CD1c-positive myeloid dendritic cell (primary cell): ENCODE measurements around the gene MTFMT.
A peak's percentile ranks its signal among the peaks of the same experiment; 100 is the strongest.
"Not testable (repeated sequence)": the region's sequence is repeated elsewhere in the genome, so short reads cannot be mapped to it uniquely, and the experiment has no call there.

Source experiments
- DNase-seq: peaks from one replicate; pipeline ENCODE4 v3.0.0-alpha.2; 2016; ENCODE audit errors: extremely low spot score

The MTFMT gene

DNA sequence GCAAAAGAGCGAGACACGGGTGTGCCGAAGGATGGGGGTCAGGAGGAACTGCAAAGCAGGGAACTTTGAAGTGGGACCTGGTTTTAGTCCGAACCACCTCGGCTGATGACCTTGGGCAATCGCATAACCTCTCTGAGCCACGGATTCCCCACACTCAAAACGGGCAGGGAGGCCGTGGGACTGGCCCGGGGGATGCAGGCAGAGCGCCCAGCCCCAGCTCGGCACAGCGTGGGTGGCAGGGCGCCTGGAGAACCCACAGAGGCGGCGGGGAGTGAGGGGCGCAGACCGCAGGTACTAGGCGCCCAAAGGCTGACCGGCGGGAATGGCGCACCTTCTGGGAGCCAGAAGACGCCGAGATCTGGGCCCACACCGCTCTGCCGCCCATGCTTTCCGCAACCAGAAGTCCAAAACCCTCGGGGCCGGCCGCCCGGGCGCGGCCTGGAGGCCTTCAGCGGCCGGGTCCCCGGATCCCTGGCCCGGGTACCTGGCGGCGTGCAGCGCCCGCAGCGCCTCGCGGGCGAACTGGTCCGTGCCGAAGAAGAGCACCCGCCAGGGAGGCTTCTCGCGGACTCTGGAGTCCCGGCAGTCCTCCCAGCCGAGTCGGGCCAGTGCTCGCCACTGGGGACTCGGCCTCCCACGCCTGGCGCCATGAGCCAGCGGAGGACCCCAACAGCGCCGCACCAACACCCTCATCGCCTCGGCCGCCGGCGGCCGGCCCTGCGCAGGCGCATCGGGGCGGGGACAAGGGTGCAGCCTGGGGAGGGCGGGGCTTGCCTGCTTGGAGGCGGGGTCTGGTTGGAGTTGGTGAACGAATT, at the start of gene MTFMT:
Gene MTFMT (minus strand): TSS at position 719 of the 815 bp plus-strand sequence. CDS start 26 bp downstream, at position 693.
- DNase-seq = peak; percentile 92

DNA sequence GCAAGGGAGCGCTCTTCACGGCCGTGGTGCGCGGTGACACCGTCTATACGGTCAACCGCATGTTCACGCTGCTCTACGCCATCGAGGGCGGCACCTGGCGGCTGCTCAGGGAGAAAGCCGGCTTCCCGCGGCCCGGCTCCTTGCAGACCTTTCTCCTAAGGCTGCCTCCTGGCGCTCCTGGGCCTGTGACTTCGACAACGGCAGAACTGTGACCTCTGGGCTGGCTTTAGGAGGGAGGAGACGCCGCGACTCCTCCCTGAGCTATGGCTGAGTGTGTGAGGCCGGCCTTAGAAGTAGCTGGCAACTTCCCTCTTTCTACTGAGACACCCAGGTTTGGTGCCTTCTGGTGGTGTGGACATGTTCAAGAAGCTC, 48.5 kb upstream of the MTFMT start:
- peak; percentile 53 for DNase-seq

DNA sequence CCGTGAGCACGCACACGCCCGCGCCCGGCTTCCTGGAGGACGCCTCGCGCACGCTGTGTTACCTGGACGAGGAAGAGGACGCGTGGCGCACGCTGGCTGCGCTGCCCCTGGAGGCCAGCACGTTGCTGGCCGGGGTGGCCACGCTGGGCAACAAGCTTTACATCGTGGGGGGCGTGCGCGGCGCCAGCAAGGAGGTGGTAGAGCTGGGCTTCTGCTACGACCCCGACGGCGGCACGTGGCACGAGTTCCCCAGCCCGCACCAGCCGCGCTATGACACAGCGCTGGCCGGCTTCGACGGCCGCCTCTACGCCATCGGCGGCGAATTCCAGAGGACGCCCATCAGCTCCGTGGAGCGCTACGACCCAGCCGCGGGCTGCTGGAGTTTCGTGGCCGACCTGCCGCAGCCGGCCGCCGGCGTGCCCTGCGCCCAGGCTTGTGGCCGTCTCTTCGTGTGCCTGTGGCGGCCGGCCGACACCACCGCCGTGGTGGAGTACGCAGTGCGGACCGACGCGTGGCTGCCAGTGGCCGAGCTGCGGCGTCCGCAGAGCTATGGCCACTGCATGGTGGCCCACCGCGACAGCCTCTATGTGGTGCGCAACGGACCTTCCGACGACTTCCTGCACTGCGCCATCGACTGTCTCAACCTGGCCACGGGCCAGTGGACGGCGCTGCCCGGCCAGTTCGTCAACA, 48.0 kb upstream of the MTFMT start:
- no peak for DNase-seq

DNA sequence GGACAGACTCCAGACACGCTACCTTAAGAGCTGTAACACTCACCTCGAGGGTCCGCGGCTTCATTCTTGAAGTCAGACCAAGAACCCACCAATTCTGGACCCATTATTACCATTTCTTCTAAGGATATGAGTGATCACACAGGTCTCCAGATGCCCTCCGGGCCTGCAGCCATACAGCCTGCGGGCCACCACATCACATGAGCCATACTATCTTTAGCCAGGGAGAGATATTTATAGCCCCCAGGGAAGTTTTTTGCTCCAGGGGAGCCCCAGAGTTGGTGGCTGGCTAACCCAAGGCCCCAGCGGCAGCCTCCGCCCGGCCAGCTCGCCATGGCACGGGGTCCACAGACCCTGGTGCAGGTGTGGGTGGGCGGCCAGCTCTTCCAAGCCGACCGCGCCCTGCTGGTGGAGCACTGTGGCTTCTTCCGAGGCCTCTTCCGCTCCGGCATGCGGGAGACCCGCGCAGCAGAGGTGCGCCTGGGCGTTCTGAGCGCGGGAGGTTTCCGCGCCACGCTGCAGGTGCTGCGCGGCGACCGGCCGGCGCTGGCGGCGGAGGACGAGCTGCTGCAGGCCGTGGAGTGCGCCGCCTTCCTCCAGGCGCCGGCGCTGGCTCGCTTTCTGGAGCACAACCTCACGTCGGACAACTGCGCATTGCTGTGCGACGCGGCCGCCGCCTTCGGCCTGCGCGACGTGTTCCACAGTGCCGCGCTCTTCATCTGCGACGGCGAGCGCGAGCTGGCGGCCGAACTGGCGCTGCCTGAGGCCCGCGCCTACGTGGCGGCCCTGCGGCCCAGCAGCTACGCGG, 47.2 kb upstream of the MTFMT start, which contains the start of gene KBTBD13:
Gene KBTBD13 (plus strand): TSS at position 261 of the 805 bp plus-strand sequence. CDS start 70 bp downstream, at position 331.
- DNase-seq = no peak

DNA sequence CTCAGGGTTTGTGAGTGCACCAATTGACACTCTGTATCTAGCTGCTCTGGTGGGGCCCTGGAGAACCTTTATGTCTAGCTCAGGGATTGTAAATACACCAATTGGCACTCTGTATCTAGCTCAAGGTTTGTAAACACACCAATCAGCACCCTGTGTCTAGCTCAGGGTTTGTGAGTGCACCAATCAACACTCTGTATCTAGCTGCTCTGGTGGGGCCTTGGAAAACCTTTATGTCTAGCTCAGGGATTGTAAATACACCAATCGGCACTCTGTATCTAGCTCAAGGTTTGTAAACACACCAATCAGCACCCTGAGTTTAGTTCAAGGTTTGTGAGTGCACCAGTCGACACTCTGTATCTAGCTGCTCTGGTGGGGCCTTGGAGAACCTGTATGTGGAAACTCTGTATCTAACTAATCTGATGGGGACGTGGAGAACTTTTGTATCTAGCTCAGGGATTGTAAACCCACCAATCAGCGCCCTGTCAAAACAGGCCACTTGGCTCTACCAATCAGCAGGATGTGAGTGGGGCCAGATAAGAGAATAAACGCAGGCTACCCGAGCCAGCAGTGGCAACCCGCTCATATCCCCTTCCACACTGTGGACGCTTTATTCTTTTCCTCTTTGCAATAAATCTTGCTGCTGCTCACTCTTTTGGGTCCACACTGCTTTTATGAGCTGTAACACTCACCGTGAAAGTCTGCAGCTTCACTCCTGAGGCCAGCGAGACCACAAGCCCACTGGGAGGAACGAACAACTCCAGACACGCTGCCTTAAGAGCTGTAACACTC, 46.4 kb upstream of the MTFMT start:
- DNase-seq = not testable (repeated sequence)

DNA sequence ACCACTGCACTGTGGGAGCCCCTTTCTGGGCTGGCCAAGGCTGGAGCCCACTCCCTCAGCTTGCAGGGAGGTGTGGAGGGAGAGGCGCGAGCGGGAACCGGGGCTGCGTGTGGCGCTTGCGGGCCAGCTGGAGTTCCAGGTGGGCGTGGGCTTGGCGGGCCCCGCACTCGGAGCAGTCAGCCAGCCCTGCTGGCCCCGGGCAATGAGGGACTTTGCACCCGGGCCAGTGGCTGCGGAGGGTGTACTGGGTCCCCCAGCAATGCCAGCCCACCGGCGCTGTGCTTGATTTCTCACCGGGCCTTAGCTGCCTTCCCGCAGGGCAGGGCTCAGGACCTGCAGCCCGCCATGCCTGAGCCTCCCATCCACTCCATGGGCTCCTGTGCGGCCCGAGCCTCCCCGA, 45.5 kb upstream of the MTFMT start:
- DNase-seq = not testable (repeated sequence)

DNA sequence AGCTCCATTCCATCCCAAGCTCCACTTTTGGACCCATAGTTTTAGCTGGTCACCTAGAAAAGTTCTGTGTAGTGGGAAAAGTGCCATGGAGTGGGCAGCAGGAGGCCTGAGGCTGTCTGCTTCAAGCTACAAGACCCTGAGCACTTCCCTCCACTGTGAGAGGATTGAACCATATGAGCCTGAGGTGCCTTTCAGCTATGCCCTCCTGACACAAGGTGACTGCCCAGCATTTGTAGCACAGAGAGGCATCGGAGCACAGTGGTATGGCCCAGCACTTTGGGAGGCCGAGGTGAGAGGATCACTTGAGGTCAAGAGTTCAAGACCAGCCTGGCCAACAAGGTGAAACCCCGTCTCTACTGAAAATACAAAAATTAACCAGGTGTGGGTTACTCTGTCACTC, 43.2 kb upstream of the MTFMT start:
- no peak for DNase-seq

DNA sequence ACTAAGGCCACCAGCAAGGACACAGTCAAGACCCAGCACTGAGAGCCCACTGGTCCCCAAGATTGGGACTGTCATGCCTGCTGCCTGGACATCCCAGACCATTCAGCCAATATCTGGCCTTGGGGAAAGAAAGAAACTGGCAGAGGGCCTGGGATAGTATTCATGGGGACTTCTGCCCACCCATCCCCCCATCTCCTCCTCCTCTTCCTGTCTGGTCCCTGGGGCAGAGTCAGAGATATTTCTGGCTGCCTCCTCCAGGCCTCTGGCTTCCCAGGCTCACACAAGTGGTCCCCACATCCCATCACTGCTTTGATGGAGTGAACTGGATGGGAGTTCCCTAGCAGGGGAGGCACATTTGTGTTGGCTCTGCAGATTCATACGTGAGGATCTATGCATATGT, 42.6 kb upstream of the MTFMT start:
- DNase-seq = no peak

DNA sequence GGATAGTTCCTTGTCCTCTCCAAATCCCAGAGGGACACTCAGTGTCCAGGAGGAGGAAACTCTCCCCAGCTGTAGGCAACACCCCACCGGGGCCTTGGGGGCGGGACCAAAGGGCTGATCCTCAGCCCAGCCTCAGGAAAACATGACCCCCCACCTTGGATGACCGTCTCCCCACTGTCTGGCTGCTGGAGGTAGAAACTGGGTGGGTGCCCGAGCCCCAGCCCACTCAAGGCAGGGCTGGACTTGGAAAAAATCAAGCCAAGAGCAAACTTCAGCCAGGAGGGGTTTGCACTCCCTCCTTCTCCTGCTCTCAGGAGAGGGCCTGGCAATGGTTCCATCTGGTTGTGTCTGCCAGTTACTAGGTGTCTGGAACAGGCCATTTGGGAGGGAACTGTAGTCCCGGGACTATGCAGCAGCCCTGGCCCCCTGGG, 42.0 kb upstream of the MTFMT start:
- DNase-seq = no peak

DNA sequence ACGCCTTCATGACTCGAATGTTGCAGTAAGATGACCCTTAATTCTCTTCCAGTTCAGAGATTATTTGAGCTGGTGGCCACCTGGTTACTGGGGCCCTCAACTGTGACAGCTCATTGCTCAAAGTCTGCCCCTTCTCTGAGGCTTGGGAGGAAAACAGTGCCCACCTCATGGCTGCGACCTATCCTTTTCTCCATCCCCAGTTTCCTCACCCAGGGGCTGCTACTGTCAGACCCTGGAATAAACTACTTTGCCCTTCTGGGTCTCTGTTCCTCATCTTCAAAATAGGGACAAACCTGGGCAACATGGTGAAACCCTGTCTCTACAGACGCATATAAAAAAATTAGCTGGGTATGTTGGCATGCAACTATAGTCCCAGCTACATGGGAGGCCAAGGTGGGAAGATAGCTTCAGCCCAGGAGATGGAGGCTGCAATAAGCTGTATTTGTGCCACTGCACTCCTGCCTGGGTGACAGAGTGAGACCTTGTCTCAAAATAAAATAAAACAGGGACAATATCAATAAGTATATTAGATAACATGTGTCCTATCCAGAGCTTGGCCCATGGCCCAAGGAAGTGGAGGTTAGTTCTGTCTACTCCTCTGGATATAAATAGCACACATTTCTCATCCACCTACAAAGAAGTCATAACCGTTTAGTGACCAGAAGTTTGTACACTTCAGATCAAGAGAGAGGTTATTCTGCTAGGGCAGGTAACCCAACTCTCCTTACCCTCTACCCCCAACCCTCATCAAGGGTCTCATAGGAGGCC, 40.5 kb upstream of the MTFMT start:
- DNase-seq = no peak

DNA sequence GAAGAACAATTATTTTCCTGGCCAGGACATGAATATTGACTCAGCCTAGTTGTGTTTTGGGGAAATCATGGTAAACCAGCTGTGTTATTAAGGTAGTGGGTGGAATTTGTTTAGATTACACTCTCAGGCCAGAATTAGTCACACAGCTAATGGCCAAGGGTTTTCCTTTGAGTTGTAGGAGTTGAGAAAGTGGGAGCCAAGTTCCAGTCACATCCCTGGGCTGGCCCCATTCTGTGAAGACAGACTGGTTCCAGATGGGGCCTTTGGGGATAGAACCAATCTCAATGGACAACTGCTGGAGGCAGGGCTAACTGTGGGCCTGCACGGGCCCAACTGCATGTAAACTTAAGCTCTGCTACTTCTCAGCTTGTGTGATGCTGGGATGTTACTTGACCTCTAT, 39.7 kb upstream of the MTFMT start:
- DNase-seq = no peak

DNA sequence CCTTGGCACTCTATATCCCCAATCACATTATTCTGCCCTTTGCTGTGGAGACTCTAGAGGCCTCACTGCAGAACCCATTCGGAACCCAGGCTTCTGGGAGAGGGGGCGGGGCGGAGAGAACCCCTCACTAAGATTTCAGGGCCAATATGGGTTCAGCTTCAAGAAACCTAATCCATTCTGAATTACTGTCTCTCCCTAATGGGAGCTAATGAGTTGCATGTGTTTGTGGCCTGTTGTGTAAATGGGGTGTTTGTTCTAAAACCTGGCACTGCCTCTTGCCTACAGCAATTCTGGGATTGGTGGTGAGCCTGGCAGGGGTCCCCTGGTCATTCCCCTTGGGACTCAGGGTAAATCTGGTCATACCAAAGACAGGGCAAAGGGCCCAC, 39.0 kb upstream of the MTFMT start:
- DNase-seq = no peak

DNA sequence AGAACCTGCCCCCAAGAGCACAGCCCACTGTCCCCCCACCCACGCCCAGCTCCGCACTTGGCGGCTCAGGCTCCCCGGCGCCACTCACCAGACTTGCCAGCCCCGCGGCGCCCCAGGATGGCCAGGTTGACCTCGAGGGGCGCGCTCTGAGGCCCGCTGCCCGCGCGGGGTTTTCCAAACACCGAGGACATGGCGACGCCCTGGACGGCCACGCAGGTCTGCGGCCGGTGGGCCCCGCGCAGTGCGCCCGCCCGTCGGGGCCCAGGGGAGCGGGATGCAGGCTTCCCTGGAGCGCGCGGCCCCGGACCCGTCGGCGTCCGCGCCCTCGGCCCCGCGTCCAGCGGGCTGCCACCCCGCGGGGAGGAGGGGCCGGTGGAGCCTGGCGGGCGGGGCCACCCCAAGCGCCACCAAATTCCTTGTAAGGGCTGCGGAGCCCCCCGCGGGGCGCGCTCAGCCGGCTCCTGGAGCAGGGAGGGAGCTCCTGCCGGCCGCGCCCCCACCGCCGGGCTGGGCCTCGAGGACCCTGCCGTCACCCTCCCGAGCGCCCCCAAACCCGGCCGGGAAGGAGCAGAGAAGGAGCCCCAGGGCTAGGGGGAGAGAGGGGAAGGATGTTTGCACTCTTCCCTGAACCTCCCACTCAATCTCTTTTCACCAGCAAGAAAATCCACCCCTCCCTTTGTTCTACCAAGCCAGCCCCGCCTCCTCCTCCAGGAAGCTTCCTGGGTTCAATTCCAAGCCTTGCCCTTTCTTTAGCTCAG, 38.4 kb upstream of the MTFMT start, which contains the start of gene RASL12:
Gene RASL12 (minus strand): TSS at position 347 of the 758 bp plus-strand sequence. CDS start 156 bp downstream, at position 191.
- no peak for DNase-seq

DNA sequence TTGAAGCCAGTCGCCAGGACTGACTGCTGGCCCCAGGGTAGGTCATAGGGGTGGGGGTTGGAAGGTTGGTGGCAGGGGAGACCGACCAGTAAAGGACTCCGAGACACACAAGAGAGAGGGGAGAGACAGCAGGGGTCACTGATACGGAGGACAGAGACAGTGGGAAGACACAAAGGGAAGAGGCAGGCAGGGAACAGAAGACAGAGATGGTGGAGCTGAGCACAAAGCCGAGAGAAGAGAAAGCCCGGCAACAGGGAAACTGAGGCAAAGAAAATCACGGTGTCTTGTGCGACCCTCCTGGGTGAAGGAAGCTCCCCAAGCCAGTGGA, 37.8 kb upstream of the MTFMT start:
- no peak for DNase-seq

DNA sequence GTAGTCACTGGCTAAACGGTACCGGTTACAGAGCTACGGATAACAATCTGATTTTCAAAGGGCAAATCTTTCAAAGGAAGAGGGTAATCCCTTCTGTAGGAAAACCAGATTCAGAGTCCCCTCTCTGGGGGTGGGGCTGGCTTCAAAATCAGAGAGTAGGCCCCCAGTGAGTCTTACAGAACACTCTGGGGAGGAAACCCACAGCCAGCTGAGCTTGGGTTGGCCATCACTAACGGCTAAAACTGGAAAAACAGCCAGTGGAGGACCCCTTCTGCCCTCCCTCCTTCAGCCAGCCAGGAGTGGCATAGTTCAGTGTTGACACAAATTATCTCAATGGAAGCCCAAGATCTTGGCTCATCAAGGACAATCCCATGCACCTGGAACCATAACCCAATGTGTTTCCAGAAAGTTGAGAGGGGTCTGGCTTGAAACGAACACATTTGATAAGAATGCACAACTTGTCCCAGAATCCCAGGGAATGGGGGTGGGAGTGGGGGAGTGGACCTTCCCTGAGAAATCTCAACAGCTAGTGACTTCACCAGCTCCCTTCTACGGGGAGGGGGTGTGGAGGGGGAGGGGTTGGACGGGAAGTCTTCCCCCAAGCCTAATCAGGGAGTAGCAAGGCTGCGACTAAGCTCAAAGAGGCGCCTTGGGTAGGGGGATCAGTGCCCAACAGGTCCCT, 37.3 kb upstream of the MTFMT start:
- DNase-seq = no peak

DNA sequence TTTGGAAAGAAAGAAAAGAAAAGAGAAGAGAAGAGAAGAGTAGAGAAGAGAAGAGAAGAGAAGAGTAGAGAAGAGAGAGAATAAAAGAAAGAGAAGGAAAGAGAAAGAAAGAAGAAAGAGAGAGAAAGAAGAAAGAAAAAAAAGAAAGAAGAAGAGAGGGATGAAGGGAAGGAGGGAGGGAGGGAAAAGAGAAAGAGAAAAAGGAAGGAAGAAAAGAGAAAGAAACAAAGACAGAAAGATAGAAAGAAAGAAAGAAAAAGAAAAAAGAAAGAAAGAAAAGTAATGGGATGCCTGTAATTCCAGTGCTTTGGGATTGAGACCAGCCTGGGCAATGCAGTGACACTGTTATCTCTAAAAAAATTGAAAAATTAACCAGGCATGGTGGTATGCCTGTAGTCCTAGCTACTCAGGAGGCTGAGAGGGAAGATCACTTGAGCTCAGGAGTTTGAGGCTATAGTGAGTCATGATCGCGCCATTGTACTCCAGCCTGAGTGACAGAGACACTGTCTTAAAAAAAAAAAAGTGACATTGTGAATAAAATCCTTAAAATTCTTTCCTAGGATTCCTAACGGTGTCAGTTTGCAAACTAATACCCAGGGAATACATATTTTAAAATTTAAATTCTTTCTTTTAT, 36.7 kb upstream of the MTFMT start:
- no peak for DNase-seq

DNA sequence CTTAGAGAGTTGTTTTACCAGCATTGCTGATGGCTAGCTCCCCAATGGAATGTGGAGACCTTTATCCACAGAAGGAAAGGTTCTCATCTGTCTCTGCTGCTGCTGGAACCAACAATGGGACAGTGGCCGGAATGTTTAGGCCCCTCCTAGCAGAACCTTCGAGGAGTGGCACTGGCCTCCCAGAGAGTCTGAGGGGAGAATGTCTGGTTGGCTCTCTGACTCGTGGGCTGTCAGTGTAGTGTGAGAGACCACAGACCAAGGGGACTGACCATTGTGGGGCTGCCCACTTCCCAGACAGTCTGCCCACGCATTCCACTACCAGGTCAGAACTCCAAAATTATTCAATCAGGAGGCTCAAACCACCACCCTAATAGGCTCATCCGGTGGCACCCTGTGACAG, 33.3 kb upstream of the MTFMT start:
- no peak for DNase-seq

DNA sequence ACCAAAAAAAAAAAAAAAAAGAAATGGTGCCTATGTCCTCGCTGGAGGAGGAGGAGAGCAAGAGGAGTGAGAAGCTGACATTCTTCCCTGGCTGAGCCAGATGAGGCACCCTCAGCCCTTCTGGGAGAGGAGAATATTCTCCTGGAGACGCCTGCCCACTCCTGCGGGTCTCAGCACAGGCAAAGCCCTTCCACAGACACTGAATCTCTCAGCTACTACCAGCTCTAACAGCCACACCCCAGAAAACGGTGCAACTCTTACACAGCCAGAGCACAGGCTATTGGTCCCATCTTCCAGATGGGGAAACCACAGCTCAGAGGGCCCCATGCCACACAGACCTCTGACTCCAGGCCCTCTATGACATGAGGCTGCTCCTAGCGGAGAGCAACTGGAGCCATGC, 32.6 kb upstream of the MTFMT start:
- no peak for DNase-seq
